ENCODE measurements around the gene KCNIP2.

DNA sequence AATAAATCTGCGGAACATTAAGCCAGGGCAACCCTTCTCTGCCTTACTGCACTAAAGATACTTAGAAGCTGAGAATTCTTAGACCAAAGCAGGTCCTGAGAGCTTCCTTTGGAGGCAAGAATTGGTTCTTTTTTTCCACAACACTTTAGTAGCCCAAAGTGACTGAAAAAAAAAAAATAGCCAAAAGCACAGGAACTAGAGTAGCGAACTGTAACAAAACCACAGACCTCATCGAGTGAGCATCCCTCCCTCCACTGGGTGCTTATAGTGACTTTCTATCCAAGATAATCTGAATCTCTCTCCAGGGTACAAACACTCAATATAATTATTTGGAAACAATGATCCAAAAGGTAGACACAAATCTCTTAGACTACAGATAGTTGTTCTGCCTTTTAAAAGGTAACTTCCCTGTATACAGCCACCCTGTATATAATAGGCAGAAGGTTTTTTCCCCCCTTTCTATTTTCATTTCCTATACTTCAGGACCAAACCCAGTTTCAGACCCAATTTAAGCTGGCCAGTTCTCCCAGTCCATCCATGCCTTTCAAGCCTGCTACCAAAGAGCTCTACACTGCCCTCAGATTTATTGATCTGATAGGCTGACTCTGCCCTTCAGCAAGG, 31.6 kb upstream of the KCNIP2 start:
- TF ChIP-seq POLR2A (IDR thresholded peaks at IDR 0.05; ENCODE audit: low read length) = no peak
- TF ChIP-seq GATA1 (IDR thresholded peaks at IDR 0.05; ENCODE audit: low read depth, low read length) = no peak

Data from erythroblast (primary cell).